HepG2 (cell line): ENCODE data around the gene URAD.

Experiments used
- CTCF ChIP-seq: sonication (generic); formaldehyde crosslinking; IDR thresholded peaks from 2 replicates; pipeline ENCODE4 v1.5.0; 2020; ENCODE audit warnings: mild to moderate bottlenecking, missing genetic modification reagents, moderate library complexity
- GATAD2A ChIP-seq: IDR thresholded peaks from 2 replicates; pipeline ENCODE4 v1.6.1; 2016
- MAZ ChIP-seq, 2 experiments: sonication (generic) in 1 of 2; formaldehyde crosslinking in 1 of 2; IDR thresholded peaks; 2 replicates each; pipeline versions ENCODE4 v1.5.0 to v1.6.1; 2012 to 2020; ENCODE audit warnings: low read depth in 2 of 2, mild to moderate bottlenecking in 2 of 2, borderline replicate concordance in 1 of 2, improper control_type of control experiment in 1 of 2, low read length in 1 of 2, missing genetic modification reagents in 1 of 2, moderate library complexity in 1 of 2
- NFYB ChIP-seq: sonication (generic); formaldehyde crosslinking; IDR thresholded peaks from 2 replicates; pipeline ENCODE4 v1.4.0; 2020; ENCODE audit warnings: missing genetic modification reagents
- PCBP2 ChIP-seq: fragments of 200-400 bp; formaldehyde crosslinking; optimal IDR thresholded peaks from 2 replicates; pipeline ENCODE3; 2018; ENCODE audit warnings: low read length, low read depth; ENCODE audit not compliant: poor library complexity, severe bottlenecking
- POLR2A ChIP-seq, 2 experiments: IDR thresholded peaks; 2 replicates each; pipeline ENCODE4 v1.6.1; 2011; ENCODE audit warnings: low read depth in 2 of 2, low read length in 2 of 2, mild to moderate bottlenecking in 1 of 2, moderate library complexity in 1 of 2; ENCODE audit not compliant: insufficient read depth in 1 of 2
- ZBTB39 ChIP-seq: sonication (generic); formaldehyde crosslinking; IDR thresholded peaks from 2 replicates; pipeline ENCODE4 v1.5.0; 2020; ENCODE audit warnings: missing genetic modification reagents
- ZNF431 ChIP-seq: sonication (generic); formaldehyde crosslinking; IDR thresholded peaks from 2 replicates; pipeline ENCODE4 v1.9.0; 2022; ENCODE audit warnings: missing genetic modification reagents, low read depth, mild to moderate bottlenecking, borderline replicate concordance
- TF ChIP-seq, protein P1 (sequence below): sonication (generic); formaldehyde crosslinking; IDR thresholded peaks from 2 replicates; pipeline ENCODE4 v1.5.0; 2020; ENCODE audit warnings: missing genetic modification reagents
- TF ChIP-seq, protein P2 (sequence below): sonication (generic); formaldehyde crosslinking; IDR thresholded peaks from 2 replicates; pipeline ENCODE4 v1.5.0; 2020; ENCODE audit warnings: mild to moderate bottlenecking, low read depth, missing genetic modification reagents, borderline replicate concordance
- TF ChIP-seq, protein P3 (sequence below): sonication (generic); formaldehyde crosslinking; IDR thresholded peaks from 2 replicates; pipeline ENCODE4 v1.4.0; 2020; ENCODE audit warnings: mild to moderate bottlenecking, low read depth, missing genetic modification reagents

DNA sequence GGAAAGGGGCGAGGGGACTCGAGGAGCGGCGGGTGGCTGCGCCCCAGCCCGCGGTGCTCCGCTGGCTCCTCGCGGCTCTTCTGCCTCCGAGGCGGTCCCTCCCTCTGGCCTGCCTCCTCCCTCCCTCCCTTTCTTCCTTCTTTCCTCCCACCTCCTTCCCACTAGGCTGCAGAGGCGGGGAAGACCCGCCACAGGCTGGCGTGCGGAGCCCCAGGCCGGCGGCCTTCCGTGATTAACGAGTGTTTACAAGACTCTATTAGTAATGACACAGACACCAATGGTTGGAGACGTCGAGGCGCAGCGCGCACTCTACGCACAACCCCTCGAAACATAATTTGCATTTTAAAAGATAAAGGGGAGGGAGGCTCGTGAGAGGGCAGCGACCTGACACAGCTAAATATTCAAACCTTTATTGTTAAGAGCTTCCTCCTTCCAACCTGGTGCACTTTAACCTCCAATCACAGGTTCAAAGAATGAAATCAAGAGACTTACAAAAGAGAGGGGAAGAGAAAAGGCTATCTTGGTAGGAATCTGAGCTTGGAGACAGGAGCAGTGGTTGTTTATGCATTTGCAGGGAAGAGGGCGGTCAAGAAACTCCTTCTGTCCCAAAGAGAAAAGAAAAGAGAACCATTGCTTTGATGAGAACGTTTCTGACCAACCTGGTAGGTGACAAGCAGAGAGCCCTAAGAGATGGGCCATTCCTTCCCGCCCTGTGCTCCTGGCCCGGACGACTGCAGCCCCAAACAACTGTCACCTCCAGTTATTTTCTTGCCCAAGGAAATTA, 19.2 kb downstream of the URAD start, which contains the start of gene CDX2:
- TF ChIP-seq, protein P1, sequence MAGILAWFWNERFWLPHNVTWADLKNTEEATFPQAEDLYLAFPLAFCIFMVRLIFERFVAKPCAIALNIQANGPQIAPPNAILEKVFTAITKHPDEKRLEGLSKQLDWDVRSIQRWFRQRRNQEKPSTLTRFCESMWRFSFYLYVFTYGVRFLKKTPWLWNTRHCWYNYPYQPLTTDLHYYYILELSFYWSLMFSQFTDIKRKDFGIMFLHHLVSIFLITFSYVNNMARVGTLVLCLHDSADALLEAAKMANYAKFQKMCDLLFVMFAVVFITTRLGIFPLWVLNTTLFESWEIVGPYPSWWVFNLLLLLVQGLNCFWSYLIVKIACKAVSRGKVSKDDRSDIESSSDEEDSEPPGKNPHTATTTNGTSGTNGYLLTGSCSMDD: no peak
- no peak for TF ChIP-seq CTCF (CRISPR knock-in tag)
- TF ChIP-seq GATAD2A (CRISPR knock-in tag): no peak
- no peak for TF ChIP-seq PCBP2
- TF ChIP-seq ZBTB39 (CRISPR knock-in tag): no peak
- no peak for TF ChIP-seq MAZ (IDR thresholded peaks at IDR 0.05; ENCODE audit: borderline replicate concordance, low read depth, low read length)
- no peak for TF ChIP-seq MAZ (CRISPR knock-in tag; IDR thresholded peaks at IDR 0.05; ENCODE audit: low read depth)
- TF ChIP-seq, protein P2, sequence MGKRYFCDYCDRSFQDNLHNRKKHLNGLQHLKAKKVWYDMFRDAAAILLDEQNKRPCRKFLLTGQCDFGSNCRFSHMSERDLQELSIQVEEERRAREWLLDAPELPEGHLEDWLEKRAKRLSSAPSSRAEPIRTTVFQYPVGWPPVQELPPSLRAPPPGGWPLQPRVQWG (CRISPR knock-in tag): no peak
- TF ChIP-seq NFYB (CRISPR knock-in tag): no peak
- TF ChIP-seq POLR2A (IDR thresholded peaks at IDR 0.05; ENCODE audit: insufficient read depth in 1 of 2, low read depth in 2 of 2, low read length in 2 of 2): no peak
- TF ChIP-seq, protein P3, sequence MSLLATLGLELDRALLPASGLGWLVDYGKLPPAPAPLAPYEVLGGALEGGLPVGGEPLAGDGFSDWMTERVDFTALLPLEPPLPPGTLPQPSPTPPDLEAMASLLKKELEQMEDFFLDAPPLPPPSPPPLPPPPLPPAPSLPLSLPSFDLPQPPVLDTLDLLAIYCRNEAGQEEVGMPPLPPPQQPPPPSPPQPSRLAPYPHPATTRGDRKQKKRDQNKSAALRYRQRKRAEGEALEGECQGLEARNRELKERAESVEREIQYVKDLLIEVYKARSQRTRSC: no peak
- TF ChIP-seq ZNF431: no peak
